Hematopoietic multipotent progenitor cell (in vitro differentiated cells): ENCODE results near the gene ZMIZ1. TPM values are rescaled to one million over a fixed set of nuclear protein-coding genes. Genes with fewer than 3 reads are reported as not detected.

ENCODE experiments used
- DNase-seq, 3 donors: peaks; one replicate each; pipeline ENCODE4 v3.0.0-alpha.2; 2011 to 2015; ENCODE audit warnings: low read depth in 2 of 3, low spot score in 2 of 3
- total RNA-seq: library from RNA; depleted of rRNA; stranded (reverse); fragments of >200 nt; gene quantifications from one replicate; pipeline ENCODE4 v1.2.3, GENCODE V29; 2012

Gene ZMIZ1, protein sequence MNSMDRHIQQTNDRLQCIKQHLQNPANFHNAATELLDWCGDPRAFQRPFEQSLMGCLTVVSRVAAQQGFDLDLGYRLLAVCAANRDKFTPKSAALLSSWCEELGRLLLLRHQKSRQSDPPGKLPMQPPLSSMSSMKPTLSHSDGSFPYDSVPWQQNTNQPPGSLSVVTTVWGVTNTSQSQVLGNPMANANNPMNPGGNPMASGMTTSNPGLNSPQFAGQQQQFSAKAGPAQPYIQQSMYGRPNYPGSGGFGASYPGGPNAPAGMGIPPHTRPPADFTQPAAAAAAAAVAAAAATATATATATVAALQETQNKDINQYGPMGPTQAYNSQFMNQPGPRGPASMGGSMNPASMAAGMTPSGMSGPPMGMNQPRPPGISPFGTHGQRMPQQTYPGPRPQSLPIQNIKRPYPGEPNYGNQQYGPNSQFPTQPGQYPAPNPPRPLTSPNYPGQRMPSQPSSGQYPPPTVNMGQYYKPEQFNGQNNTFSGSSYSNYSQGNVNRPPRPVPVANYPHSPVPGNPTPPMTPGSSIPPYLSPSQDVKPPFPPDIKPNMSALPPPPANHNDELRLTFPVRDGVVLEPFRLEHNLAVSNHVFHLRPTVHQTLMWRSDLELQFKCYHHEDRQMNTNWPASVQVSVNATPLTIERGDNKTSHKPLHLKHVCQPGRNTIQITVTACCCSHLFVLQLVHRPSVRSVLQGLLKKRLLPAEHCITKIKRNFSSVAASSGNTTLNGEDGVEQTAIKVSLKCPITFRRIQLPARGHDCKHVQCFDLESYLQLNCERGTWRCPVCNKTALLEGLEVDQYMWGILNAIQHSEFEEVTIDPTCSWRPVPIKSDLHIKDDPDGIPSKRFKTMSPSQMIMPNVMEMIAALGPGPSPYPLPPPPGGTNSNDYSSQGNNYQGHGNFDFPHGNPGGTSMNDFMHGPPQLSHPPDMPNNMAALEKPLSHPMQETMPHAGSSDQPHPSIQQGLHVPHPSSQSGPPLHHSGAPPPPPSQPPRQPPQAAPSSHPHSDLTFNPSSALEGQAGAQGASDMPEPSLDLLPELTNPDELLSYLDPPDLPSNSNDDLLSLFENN
- total RNA-seq, result 114 TPM

DNA sequence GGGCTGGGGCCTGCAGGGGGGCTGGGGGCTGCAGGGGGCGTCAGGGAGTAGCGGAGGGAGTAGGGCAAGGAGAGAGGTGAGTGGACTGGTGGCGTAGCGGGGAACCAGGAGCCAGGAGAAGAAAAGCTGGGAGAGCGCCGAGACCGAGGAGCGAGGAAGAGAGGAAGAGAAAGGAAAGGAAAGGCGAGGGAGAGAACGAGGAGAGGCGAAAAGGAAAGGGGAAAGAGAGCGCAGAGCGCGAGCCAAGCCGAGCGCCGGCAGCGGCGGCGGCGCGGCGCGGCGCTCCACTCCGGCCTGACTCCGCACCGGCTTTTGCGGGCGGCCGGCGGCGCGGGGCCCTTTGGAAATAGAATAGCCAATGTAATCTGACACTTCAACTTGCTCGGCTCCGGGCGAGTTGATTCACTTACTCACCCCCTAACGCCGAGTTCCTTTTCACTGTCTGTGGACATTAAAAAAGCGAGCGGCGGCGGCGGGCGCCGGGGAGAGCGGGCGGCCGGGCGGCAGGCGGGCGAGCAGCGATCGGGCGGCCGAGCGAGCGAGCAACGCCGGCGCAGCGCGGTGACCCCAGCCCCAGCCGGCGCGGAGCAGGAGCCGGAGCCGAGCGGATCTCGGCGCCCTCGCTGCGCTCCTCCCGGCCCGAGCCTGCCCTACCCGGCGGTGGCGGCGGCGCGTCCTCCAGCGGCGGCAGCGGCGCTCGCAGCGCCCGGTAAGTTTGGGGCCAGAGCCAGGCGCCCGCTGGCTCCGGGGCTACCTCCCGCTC, at the start of gene ZMIZ1:
Gene ZMIZ1 (plus strand): TSS at position 405 of the 763 bp plus-strand sequence. CDS start 132,667 bp downstream, outside the sequence.
- peak; percentile 57 to 90 (median 85) for DNase-seq

DNA sequence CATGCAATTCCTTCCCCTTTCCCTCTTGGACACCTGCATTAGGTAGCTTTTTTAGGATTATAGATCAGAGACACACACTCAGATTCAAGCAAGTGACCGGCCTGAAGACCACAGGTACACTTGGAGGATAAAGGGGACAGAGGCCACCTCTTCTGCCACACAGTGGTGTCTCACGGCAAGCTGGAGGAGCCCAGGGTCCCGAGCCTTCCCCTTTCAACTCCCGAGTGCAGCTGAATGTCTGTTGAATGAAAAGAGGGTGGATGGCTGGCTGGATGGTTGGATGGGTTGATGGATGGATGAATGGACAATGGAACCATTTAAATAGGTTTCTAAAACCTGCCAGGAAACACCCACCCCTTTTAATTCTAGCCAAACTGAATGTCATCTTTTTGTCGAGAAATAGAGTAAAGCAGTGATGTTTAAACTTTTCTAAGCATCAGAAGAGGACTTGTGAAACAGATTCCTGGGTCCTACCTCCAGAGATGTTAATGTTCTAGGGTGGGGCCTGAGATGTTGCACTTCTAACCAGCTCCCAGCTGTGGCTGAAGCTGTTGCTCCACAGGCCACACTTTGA, 49.2 kb upstream of the ZMIZ1 start:
- DNase-seq, result no peak

DNA sequence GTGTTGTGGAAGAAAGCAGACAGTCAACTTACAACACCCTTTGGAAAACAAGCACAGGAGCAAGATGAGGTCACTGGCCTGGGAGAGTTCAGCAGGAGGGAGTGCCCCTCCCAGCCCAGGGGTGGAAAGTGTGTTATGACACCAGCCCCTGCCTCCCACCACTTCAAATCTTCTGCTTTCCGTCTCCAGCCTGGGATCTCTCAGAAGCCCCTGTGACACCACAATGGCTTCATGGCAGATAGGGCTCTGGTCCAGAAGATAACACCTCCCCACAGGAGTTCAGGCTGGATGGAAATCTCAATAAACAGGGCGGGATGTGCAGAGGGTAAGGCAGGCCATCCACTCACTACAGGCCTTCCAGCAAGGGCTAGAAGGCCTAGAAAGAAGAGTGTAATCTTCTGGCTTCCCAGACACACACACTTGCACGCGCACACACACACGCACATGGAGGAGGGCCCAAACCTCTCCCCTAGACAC, 48.7 kb upstream of the ZMIZ1 start:
- DNase-seq, result no peak

DNA sequence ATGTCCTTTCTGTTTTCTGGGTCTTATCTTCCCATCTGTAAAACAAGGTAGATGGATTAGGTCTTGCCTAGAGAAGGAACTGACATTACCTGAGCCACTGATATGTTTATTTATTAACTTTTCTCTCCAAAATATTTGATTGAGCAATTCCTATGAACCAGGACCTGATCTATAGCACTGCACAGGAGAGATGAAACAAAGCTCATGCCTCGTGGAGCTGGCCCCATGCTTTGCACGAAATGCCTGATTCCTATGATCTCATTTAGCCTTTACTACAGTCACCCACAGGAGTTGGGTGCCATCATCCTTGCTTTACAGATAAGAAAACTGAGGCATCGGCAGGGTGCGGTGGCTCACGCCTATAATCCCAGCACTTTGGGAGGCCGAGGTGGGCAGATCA, 48.2 kb upstream of the ZMIZ1 start:
- no peak for DNase-seq

DNA sequence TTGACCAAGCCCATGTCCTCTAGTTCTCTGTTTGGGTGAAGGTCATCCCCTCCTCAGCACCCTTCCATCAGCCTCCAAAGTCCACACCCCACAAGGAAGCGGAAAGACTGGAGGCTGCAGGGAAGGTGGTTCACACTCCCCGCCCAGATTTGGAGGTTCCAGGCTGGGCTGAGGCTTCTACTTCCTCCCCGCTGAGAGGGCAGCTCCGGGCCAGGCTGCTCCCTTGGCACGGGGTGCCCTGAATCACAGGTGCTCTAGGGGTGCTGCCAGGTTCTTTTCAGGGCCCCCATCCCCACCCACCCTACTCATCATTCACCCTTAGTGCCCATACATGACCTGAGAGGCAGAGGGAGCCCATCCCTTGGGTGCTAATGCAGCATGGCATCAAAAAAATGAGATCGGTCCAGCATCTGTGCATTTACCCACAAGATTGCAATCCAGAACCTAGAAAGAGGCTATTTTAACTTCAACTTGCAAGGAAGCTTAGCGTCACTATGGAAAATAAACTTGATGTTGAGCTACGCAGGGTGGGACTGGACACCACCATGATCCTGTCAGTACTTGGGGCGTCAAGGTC, 47.3 kb upstream of the ZMIZ1 start:
- DNase-seq, result no peak

DNA sequence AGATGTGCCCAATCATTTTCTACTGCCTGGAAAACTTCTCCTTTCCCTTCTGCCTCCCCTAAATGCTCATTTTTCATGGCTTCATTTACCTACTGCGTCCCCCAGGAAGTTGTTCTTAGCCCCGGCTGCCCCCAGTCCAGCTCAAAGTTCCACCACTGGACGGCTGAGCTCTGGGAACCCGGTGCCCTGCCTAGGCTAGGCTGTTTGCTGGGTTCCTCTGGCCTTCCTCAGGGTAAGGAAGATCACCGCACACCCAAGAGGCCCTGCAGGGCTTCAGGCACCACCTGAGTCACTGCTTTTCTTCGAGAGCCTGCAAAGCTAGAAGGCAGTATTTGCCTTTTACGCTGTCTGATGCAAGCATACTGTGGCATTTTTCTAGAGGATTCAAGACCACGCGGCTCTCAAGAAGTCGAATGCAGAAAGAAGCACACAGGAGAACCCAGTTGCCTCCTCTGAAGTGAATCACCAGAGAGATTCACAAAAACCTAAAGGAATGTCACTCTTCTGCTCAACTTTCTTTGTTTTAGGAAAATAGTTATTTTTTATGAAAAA, 46.7 kb upstream of the ZMIZ1 start:
- no peak for DNase-seq

DNA sequence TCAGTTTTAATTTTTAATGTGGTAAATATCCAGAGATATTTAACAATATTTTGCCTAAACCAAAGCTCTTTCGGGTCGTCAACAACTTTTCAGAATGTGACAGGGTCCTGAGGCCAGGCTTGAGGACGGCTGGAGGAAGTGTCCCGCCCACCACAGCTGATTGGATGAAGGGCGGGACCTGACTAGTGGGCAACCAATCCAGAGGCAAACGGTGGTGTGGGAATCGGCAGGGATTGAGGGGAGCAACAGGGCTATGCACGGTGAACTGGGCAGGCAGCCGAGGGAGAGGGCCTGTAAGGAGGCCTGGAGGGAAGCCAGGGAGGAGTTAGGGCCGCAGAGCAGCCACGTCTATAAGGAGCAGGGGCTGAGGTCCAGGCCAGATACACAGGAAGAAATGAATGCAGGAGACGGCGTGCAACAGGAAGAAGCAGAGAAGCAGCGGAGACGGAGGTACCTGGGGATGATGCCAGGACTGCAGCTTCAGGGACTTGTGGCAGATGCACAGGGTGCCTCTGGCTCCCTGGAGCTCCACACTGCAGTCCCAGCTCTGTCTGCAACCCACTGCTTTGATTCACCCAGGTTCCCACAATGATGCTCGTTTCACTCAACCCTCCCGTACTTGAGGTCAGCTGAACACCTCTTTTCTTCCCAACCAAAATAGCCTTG, 46.1 kb upstream of the ZMIZ1 start:
- no peak for DNase-seq

DNA sequence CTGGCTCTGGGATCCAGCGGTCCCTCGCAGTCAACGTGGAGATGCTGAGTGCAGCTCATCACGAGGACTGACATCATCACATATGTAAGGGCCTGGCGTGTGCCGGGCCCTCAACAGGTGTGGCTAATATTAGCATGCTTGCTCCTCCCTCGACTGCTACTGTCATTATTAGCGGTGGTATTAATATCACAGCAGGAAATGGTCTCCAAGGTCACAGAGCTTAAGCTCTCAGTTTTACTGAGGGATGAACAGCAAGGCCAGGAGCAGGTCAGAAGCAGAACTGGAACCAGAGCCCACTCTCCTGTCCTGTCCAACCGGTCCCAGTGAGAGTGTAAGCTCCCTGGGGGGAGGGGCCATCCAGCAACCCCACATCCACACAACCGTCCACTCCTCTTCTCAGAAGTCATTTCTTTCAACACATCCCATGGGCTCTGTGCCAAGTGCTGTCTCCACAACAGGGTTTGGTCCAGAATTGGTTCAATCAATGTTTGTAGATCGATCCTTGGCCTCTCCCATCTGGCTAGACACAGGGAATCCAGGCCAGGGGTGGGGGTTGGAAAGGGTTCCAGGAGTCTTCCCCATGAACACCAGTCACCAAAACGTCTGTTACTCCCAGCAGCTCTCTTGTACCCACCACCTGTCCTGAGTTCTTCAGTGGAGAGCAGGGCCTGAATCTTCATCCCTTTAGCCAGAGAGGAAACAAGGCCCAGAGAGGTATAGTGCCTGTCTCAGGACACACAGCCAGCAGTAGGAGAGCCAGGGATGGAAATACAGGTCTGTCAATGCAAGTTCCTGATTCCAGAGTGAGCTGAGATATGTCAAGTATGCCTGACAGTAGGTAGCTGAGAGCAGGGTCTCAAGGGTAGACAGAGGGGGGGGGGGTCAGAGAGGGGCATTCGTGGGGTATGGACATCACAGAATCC, 45.3 kb upstream of the ZMIZ1 start:
- DNase-seq, result no peak

DNA sequence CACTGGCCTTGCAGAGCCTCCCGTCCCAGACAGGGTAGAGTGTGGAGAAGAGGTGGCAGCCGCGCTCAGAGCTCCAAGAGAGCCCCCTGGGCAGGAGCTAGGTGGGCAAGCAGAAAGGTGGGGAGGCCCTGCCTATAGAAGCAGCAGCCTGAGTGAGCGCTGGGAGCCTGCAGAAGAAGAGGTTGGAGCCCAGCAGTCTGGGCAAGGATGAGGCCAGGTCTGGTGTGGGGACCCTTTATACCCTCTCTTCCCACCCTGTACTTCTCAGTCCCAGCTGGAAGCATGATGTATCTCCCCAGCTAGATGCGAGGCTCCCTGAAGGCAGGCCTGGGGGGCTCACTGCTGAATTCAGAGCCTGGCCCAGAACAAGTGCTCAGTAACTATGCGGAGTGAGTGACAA, 44.5 kb upstream of the ZMIZ1 start:
- DNase-seq, result no peak

DNA sequence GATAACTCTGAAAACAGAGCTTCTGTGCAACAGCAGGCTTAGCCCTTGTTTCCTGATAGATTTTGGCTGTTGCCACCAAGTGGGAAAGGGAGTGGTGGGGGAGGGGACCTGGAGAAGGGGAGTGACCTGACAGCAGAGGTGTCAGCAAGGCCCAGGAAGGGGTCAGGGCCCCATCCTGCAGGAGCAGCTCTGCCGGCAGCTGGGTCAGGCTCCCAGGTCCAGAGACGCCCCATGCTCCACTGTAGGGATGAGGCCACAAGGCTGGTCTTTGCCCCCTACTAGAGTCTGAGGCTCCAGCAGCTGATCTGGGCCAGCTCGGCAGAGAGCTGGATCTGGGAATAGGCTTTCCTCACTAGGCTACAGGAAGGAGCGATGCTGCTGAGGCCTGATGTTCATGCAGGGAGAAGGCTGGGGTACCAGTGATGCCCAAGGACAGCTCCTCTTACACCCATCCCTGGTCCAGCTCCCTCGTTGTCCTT, 44.0 kb upstream of the ZMIZ1 start:
- no peak for DNase-seq

DNA sequence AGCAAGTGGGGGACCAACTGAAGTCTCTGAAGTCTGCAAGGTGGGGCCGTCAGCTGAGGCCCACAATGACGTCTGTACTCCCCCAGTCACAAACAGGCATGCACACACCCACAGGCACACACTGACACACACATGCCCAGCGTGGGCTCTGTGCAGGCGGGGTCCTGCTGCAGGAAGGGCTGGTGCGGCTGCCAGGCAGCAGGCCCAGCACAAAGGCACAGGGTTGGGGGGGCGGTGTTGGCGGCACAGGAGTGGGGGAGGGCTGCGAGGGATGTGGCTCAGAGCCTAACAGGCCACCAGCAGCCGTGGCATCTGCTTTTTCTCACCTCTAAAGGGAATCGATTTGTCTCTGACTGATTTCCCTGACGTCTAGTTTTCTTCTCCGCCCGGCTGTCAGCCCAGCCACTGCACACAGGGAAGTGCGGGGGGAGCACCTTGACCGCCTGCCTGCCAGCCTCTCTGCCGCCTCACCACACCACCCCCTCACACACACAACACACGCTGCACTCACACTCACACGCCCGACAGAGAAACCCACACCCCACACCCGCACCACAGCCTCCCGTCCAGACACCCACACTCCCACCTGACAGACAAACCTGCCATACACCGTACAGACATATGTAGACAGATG, 43.5 kb upstream of the ZMIZ1 start:
- DNase-seq, result peak in 1 of 3 donors; percentile 48

DNA sequence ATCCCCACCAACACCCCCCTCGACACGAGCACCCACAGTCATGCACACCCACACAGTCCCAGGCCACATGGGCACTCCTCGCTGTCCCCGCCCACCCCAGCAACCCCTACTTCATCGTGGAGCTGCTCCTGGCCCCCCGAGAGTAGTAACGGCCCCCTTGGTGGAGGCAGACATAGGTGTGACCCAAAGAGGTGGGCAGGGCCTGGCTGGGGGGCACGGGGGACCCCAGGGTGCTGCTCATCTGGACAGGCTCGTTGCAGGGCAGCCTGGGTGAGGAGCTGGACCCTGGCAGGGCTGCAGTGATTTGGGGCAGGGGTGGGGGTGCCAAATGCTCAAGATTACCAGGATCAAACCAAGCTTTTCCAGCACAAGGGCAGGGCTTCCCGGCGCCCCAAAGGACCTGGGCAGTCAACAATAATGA, 42.4 kb upstream of the ZMIZ1 start:
- no peak for DNase-seq

DNA sequence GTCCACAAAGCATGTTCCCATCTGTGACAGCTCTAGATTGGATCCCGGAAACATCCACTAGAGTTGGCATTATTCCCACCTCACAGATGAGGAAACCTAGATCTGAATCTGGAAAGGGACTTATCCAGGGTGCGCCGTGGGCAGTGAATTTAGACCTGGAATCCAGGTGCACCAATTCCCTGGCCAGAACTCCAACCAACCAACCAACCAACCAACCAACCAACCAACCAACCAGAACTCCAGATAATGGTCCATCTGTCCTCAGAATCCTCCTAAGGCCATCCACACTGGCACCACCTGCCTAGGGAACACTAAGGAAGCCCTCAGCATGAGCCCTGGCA, 42.0 kb upstream of the ZMIZ1 start:
- no peak for DNase-seq

DNA sequence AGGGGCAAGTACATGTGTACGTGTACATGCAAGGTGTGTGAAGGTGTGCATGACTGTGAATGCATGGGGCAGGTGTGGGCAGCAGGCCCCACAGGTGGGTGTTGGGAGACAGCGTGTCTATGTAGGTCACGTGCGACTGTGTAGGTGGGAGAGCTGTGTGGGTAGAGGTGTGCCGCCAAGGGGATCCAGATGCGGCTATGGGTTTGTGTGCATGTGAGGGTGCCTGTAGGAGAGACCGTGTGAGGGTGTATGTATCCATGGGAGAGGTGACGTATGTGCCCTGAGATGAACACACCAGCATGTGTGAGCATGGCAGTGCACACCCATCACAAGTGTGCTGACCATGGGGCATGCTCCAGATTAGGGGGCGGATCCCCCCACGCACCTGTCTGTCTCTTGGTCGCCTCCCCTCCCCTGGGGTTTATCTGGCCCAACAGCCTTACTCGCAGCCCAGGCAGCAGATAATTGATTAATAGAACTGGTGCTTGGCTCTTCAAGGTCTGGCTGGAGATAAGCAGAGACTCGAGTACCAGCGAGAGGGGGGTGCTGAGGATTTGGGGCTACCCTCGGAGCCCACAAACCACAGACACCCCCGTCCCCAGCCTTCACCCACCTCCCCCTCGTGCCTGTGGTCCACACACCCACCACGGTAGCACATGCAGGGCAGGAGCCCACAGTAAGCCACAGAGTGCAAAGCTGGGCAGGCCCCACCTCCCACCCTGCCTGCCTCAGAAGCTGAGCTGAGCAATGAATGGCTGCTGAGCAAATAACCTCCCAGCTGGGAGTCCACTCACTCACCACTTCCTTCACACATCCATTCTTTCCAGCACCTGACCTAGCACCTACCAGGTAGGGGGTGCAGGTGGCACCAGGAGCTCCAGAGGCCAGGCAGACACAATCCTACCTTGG, 41.4 kb upstream of the ZMIZ1 start:
- DNase-seq, result peak in 2 of 3 donors; percentile 78 to 96

DNA sequence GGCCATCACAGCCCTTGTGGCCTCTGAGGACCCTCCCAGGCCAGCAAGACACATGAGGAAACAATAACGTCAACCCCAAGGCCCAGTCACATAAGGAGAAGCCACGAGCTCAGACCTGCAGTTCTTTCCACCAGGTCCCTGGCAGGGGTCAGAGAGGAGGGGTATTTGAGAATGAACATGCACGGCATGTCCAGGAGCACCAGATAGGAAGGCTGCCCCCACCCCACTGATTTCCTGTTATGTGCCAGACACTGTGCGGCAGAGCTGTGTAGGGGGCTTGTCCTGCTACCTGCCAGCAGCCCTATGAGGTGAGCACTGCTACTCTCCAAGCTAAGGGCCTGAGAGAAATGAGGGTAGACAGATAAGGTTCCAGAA, 40.7 kb upstream of the ZMIZ1 start:
- DNase-seq, result no peak

DNA sequence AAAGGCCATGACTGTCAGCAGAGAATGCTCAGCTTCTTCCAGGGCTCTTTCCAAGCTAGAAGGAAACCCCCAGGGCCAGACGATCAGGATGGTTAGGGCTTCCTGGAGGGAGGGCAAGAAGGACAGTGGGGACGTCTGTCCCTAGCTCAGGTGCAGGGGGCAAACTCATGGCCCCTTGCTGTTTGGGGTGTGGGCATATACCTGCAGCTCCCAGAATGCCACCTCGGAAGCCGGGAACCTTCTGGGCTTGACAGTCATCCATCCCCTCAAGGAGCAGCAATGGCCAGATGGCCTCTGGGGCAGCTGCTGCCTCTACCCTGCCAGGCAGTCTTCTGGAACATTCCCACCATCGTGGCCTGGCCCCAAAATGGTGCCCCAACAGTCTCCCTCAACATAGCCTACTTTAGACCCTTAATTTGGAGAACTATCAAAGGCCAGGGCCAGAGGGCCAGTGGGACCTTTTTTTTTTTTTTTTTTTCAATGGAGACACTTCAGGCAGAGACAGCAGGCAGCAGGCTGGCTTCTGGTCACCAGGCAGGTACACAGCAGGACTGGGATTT, 40.2 kb upstream of the ZMIZ1 start:
- DNase-seq, result no peak
